Measurements from ENCODE around the gene ANKRD35.

The ANKRD35 gene

GRCh38 chr1:145892486-145893087 is 6.9 kb upstream of the ANKRD35 start:
- DNase-seq: peak; percentile 20

- DNase-seq: peak; percentile 98
Measured at GRCh38 chr1:145891587-145892485, 6.2 kb upstream of the ANKRD35 start.

- peak; percentile 29 for DNase-seq
Measured at GRCh38 chr1:145891143-145891542, 5.5 kb upstream of the ANKRD35 start.

GRCh38 chr1:145889722-145890121 is 4.1 kb upstream of the ANKRD35 start:
- no peak for DNase-seq

GRCh38 chr1:145887631-145888030 is 2.0 kb upstream of the ANKRD35 start:
- no peak for DNase-seq

GRCh38 chr1:145886816-145887215 is 1.1 kb upstream of the ANKRD35 start:
- DNase-seq: no peak

- no peak for DNase-seq
Measured at GRCh38 chr1:145886390-145886789, 724 bp upstream of the ANKRD35 start.

GRCh38 chr1:145884675-145885074 is 991 bp downstream of the ANKRD35 start:
- DNase-seq: no peak

GRCh38 chr1:145879775-145880174 is 5.9 kb downstream of the ANKRD35 start:
- peak; percentile 95 for DNase-seq

- no peak for DNase-seq
Measured at GRCh38 chr1:145878724-145879123, 6.9 kb downstream of the ANKRD35 start.

GRCh38 chr1:145877923-145878486 is 7.7 kb downstream of the ANKRD35 start:
- no peak for DNase-seq

- no peak for DNase-seq
Measured at GRCh38 chr1:145874646-145875045, 11.0 kb downstream of the ANKRD35 start.

- DNase-seq: no peak
Measured at GRCh38 chr1:145871994-145872924, 13.4 kb downstream of the ANKRD35 start.

GRCh38 chr1:145868232-145868631 is 17.4 kb downstream of the ANKRD35 start:
- DNase-seq: no peak

GRCh38 chr1:145863282-145864018 is 22.2 kb downstream of the ANKRD35 start:
- no peak for DNase-seq

- DNase-seq: peak; percentile 79
Measured at GRCh38 chr1:145859491-145860023, 26.1 kb downstream of the ANKRD35 start.

GRCh38 chr1:145858901-145859490 is 26.7 kb downstream of the ANKRD35 start, which contains the start of gene PIAS3:
TSS of gene PIAS3 (minus strand) at chr1:145859081. CDS start at chr1:145858990, 91 bp downstream.
- DNase-seq: peak; percentile 93

- peak; percentile 46 for DNase-seq
Measured at GRCh38 chr1:145858238-145858900, 27.3 kb downstream of the ANKRD35 start.

- no peak for DNase-seq
Measured at GRCh38 chr1:145857170-145857569, 28.5 kb downstream of the ANKRD35 start.

- DNase-seq: no peak
Measured at GRCh38 chr1:145855426-145855948, 30.2 kb downstream of the ANKRD35 start.

Measured in COR-L47 (cell line).